Measurements from ENCODE around the gene ZNRF1.
A peak's percentile ranks its signal among the peaks of the same experiment; 100 is the strongest.
"Not testable (repeated sequence)": the region's sequence is repeated elsewhere in the genome, so short reads cannot be mapped to it uniquely, and the experiment has no call there.

The ZNRF1 gene

GRCh38 chr16:74998481-74999218 lies at the start of gene ZNRF1:
TSS of gene ZNRF1 (plus strand) at chr16:74999024. CDS start at chr16:74999672, 648 bp downstream.
- H3K4me3 ChIP-seq (ENCODE audit: low read length) = peak within 1 kb of the TSS; percentile 72
- no peak for TF ChIP-seq ZNF274 (IDR thresholded peaks at IDR 0.05; ENCODE audit: low read depth, low read length)

- no peak for TF ChIP-seq ZNF274 (IDR thresholded peaks at IDR 0.05; ENCODE audit: low read depth, low read length)
- H3K4me3 ChIP-seq (ENCODE audit: low read length) = no peak overlapping the region
Measured at GRCh38 chr16:74949309-74949708, 49.5 kb upstream of the ZNRF1 start.

GRCh38 chr16:74950511-74950910 lies 48.3 kb upstream of the ZNRF1 start:
- H3K4me3 ChIP-seq (ENCODE audit: low read length) = no peak overlapping the region
- no peak for TF ChIP-seq ZNF274 (IDR thresholded peaks at IDR 0.05; ENCODE audit: low read depth, low read length)

GRCh38 chr16:74951206-74951605 lies 47.6 kb upstream of the ZNRF1 start:
- TF ChIP-seq ZNF274 (IDR thresholded peaks at IDR 0.05; ENCODE audit: low read depth, low read length) = no peak

GRCh38 chr16:74951681-74952080 lies 47.1 kb upstream of the ZNRF1 start:
- TF ChIP-seq ZNF274 (IDR thresholded peaks at IDR 0.05; ENCODE audit: low read depth, low read length) = no peak
- H3K4me3 ChIP-seq (ENCODE audit: low read length) = no peak overlapping the region

More at GRCh38 chr16:74951206-74951605, 47.6 kb upstream of the ZNRF1 start:
- H3K4me3 ChIP-seq (ENCODE audit: low read length) = no peak overlapping the region

- no peak overlapping the region for H3K4me3 ChIP-seq (ENCODE audit: low read length)
- TF ChIP-seq ZNF274 (IDR thresholded peaks at IDR 0.05; ENCODE audit: low read depth, low read length) = no peak
Measured at GRCh38 chr16:74954763-74955162, 44.1 kb upstream of the ZNRF1 start.

- no peak for TF ChIP-seq ZNF274 (IDR thresholded peaks at IDR 0.05; ENCODE audit: low read depth, low read length)
Measured at GRCh38 chr16:74973304-74973703, 25.5 kb upstream of the ZNRF1 start.

GRCh38 chr16:74975591-74975990 lies 23.2 kb upstream of the ZNRF1 start:
- no peak overlapping the region for H3K4me3 ChIP-seq (ENCODE audit: low read length)
- TF ChIP-seq ZNF274 (IDR thresholded peaks at IDR 0.05; ENCODE audit: low read depth, low read length) = no peak

More at GRCh38 chr16:74973304-74973703, 25.5 kb upstream of the ZNRF1 start:
- no peak overlapping the region for H3K4me3 ChIP-seq (ENCODE audit: low read length)

GRCh38 chr16:74982256-74982655 lies 16.6 kb upstream of the ZNRF1 start:
- TF ChIP-seq ZNF274 (IDR thresholded peaks at IDR 0.05; ENCODE audit: low read depth, low read length) = no peak
- H3K4me3 ChIP-seq (ENCODE audit: low read length) = no peak overlapping the region

GRCh38 chr16:74984194-74984528 lies 14.7 kb upstream of the ZNRF1 start:
- H3K4me3 ChIP-seq (ENCODE audit: low read length) = peak overlapping the region; percentile 87
- no peak for TF ChIP-seq ZNF274 (IDR thresholded peaks at IDR 0.05; ENCODE audit: low read depth, low read length)

GRCh38 chr16:74984529-74985296 lies 14.1 kb upstream of the ZNRF1 start, which contains the start of gene WDR59:
TSS of gene WDR59 (minus strand) at chr16:74985123. CDS start at chr16:74985017, 106 bp downstream.
- H3K4me3 ChIP-seq (ENCODE audit: low read length) = peak within 1 kb of the TSS; percentile 87
- TF ChIP-seq ZNF274 (IDR thresholded peaks at IDR 0.05; ENCODE audit: low read depth, low read length) = no peak

- no peak for TF ChIP-seq ZNF274 (IDR thresholded peaks at IDR 0.05; ENCODE audit: low read depth, low read length)
- no peak overlapping the region for H3K4me3 ChIP-seq (ENCODE audit: low read length)
Measured at GRCh38 chr16:74987027-74987681, 11.7 kb upstream of the ZNRF1 start.

- not testable (repeated sequence) for H3K4me3 ChIP-seq (ENCODE audit: low read length)
Measured at GRCh38 chr16:74989864-74990263, 9.0 kb upstream of the ZNRF1 start.

- no peak overlapping the region for H3K4me3 ChIP-seq (ENCODE audit: low read length)
- no peak for TF ChIP-seq ZNF274 (IDR thresholded peaks at IDR 0.05; ENCODE audit: low read depth, low read length)
Measured at GRCh38 chr16:74990832-74991231, 8.0 kb upstream of the ZNRF1 start.

- TF ChIP-seq ZNF274 (IDR thresholded peaks at IDR 0.05; ENCODE audit: low read depth, low read length) = no peak
- H3K4me3 ChIP-seq (ENCODE audit: low read length) = no peak overlapping the region
Measured at GRCh38 chr16:74991268-74991592, 7.6 kb upstream of the ZNRF1 start.
